Adrenal gland (tissue), 12 donors: Measurements from ENCODE around the gene LAMA5. TPM values are rescaled to one million over a fixed set of nuclear protein-coding genes. Genes with fewer than 3 reads are reported as not detected.

Experiments used
- DNase-seq, 7 donors: peaks; one replicate each; pipeline ENCODE4 v3.0.0-alpha.2; 2019 to 2020
- H3K27ac ChIP-seq, 5 donors: fragments of 200-600 bp; sonication (generic) in 4 of 5; 1 replicate in 3 of 5; 2 replicates in 2 of 5; pipeline versions ENCODE4 v1.5.1 to v1.8.0; 2016 to 2020; ENCODE audit warnings: mild to moderate bottlenecking in 1 of 5
- H3K27me3 ChIP-seq: fragments of 200-600 bp; 2 replicates; pipeline ENCODE4 v1.8.0; 2021
- H3K36me3 ChIP-seq, 2 donors: fragments of 200-600 bp; replicated peaks in 1 of 2; 1 replicate in 1 of 2; 2 replicates in 1 of 2; pipeline versions ENCODE4 v1.5.1 to v1.8.0; 2018 to 2022
- H3K4me1 ChIP-seq, 2 donors: fragments of 200-600 bp; replicated peaks in 1 of 2; 1 replicate in 1 of 2; 2 replicates in 1 of 2; pipeline versions ENCODE4 v1.5.1 to v1.8.0; 2018 to 2021
- H3K4me3 ChIP-seq, 4 donors: fragments of 200-600 bp; sonication (generic) in 3 of 4; one replicate each; pipeline ENCODE4 v1.5.1; 2016 to 2018
- H3K9me3 ChIP-seq, 3 donors: fragments of 200-600 bp; sonication (generic) in 1 of 3; replicated peaks in 1 of 3; 1 replicate in 2 of 3; 2 replicates in 1 of 3; pipeline versions ENCODE4 v1.5.1 to v1.8.0; 2016 to 2021
- POLR2A ChIP-seq, 2 donors: fragments of 450-650 bp; IDR thresholded peaks; one replicate each; pipeline ENCODE4 v1.6.1; 2017; ENCODE audit warnings: antibody characterized with exemption in 2 of 2, mild to moderate bottlenecking in 2 of 2, moderate library complexity in 1 of 2
- WGBS, 4 donors: extraction: QIAGEN DNeasy Blood & Tissue Kit in 2 of 4; methylation state at CpG; one replicate each; pipeline versions ENCODE4 v1.1.5 to v1.1.7; 2013 to 2017; 5-methylcytosine and 5-hydroxymethylcytosine counted together
- intact Hi-C, 2 donors: fragments of 100-400 bp; cut with DNase I; formaldehyde crosslinking; loops; one replicate each; pipeline versions ENCODE4 v1.14.1 to v1.15.0; 2022 to 2023
- polyA plus RNA-seq, 3 donors: library from polyadenylated mRNA; stranded (reverse); fragments of 200-250 nt in 2 of 3; fragments of 350-450 nt in 1 of 3; fragmentation: Illumina TruSeq in 1 of 3; extraction: RNeasy Lipid Tissue Mini Kit (QIAGEN cat#74804) in 1 of 3; gene quantifications; one replicate each; pipeline ENCODE4 v1.2.3, GENCODE V29; 2013 to 2014
- total RNA-seq, 9 donors: library from RNA; depleted of rRNA in 4 of 9; stranded (reverse); fragments of >200 nt in 4 of 9; fragments of 120-200 nt in 1 of 9; fragmentation: NEBNext Ultra II Directional in 1 of 9; extraction: Animal tissue kit (Norgen Biotek cat#: 25700) in 1 of 9; gene quantifications; one replicate each; pipeline versions ENCODE4 v1.1.0 to v1.2.4, GENCODE V29; 2013 to 2023
- TF ChIP-seq, protein P1 (sequence below), 6 experiments: fragments of 450-650 bp in 4 of 6; fragments of 200-600 bp in 2 of 6; sonication (generic) in 1 of 6; IDR thresholded peaks; 1 replicate in 5 of 6; 2 replicates in 1 of 6; pipeline versions ENCODE4 v1.5.1 to v1.8.0; 2016 to 2021; ENCODE audit warnings: antibody characterized with exemption in 6 of 6, mild to moderate bottlenecking in 2 of 6, moderate library complexity in 1 of 6
- donor health status: healthy with polysubstance abuse.
- donor health status: Bipolar disorder and iron deficiency.
- donor health status: DM: yes; HTN: yes; CAD: no.
- donor health status: DM: no; HTN: no; CAD: no.
- donor health status: DM: no; HTN: no; CAD: no.
- donor health status: DM: yes; HTN: yes; CAD: no.

The LAMA5 gene
- total and polyA plus RNA-seq, 12 donors = 2.0 to 537 (median 100) TPM

DNA sequence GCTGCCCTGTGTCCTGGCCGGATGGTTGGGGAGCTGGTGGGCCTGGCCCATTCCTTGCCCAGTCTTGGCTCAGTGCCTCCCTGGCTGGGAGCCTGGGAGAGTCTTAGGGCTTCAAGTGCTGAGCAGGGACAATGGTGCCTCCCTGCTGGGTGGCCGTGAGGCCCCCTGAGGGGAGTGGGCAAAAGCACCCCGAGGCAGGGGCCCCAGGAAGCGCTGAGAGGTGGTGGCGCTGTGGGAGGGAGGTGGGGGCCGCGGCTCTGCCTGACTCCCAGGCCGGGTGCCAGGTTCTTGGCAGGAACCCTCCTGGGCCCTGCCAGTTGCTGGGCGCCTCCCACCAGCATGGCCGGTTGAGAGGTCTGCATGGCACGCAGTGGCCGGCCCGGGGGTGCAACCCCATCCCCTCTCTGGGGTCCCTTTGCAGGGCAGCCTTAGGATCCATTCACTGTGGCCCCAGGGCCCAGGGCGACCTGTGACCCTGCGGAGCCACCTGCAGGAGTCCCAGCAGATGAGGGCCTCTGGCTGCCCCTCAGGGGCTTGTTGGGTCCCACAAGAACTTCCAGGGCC lies 10.6 kb upstream of the LAMA5 start:
- Histone ChIP-seq H3K4me1 (peaks cover 15 to 25% of the 10 kb centered on the region in 2 donors), H3K36me3 (no peaks in the 10 kb centered on the region)
- intact Hi-C loops = loop anchor here in 1 of 2 donors (10.0 kb wide), 1 partner anchor 363 kb away; no protein-coding TSS in a partner anchor

DNA sequence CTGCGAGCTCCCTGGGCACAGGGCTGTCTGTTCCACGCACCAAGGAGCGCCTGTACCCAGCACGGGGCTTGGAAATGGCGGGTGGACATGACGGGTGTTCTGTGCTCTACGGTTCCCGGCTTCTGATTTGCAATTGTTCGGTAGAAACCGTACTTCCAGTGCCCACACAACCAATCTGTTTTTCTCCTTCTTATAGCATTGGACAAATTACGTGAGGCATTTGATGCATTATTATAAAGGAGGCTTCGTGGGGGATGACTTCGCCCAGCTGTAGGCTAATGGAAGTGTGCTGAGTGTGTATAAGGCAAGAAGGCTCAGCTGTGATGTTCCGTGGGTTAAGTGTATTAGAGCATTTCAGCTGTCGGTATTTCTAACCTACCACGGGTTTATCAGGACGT lies 10.0 kb upstream of the LAMA5 start:
- 86 to 90% (median 88%) methylated on average over 17 of the region's 17 CpGs for WGBS, 4 donors
- no peaks in the 10 kb centered on the region for H3K36me3 ChIP-seq
- intact Hi-C loops = loop anchor here in 1 of 2 donors (10.0 kb wide), 1 partner anchor 362 kb away; no protein-coding TSS in a partner anchor
- peaks cover 15 to 25% of the 10 kb centered on the region in 2 donors for H3K4me1 ChIP-seq
- no peaks in the 10 kb centered on the region for H3K27me3 ChIP-seq
- no peaks in the 10 kb centered on the region for H3K9me3 ChIP-seq
- peak overlapping the region in 1 of 5 donors; percentile 38 for H3K27ac ChIP-seq
- no peak overlapping the region for H3K4me3 ChIP-seq
- DNase-seq = no peak
- TF ChIP-seq POLR2A (IDR thresholded peaks at IDR 0.05) = no peak
- TF ChIP-seq, protein P1, sequence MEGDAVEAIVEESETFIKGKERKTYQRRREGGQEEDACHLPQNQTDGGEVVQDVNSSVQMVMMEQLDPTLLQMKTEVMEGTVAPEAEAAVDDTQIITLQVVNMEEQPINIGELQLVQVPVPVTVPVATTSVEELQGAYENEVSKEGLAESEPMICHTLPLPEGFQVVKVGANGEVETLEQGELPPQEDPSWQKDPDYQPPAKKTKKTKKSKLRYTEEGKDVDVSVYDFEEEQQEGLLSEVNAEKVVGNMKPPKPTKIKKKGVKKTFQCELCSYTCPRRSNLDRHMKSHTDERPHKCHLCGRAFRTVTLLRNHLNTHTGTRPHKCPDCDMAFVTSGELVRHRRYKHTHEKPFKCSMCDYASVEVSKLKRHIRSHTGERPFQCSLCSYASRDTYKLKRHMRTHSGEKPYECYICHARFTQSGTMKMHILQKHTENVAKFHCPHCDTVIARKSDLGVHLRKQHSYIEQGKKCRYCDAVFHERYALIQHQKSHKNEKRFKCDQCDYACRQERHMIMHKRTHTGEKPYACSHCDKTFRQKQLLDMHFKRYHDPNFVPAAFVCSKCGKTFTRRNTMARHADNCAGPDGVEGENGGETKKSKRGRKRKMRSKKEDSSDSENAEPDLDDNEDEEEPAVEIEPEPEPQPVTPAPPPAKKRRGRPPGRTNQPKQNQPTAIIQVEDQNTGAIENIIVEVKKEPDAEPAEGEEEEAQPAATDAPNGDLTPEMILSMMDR (IDR thresholded peaks at IDR 0.05) = no peak

More for the DNA sequence above, 10.6 kb upstream of the LAMA5 start:
- TF ChIP-seq, protein P1 (IDR thresholded peaks at IDR 0.05) = no peak
- no peak for TF ChIP-seq POLR2A (IDR thresholded peaks at IDR 0.05)
- H3K27ac ChIP-seq = no peak overlapping the region
- no peaks in the 10 kb centered on the region for H3K9me3 ChIP-seq
- 23 to 72% (median 57%) methylated on average over 7 to 15 of the region's 15 CpGs for WGBS, 4 donors
- H3K27me3 ChIP-seq = no peaks in the 10 kb centered on the region
- no peak for DNase-seq
- no peak overlapping the region for H3K4me3 ChIP-seq

DNA sequence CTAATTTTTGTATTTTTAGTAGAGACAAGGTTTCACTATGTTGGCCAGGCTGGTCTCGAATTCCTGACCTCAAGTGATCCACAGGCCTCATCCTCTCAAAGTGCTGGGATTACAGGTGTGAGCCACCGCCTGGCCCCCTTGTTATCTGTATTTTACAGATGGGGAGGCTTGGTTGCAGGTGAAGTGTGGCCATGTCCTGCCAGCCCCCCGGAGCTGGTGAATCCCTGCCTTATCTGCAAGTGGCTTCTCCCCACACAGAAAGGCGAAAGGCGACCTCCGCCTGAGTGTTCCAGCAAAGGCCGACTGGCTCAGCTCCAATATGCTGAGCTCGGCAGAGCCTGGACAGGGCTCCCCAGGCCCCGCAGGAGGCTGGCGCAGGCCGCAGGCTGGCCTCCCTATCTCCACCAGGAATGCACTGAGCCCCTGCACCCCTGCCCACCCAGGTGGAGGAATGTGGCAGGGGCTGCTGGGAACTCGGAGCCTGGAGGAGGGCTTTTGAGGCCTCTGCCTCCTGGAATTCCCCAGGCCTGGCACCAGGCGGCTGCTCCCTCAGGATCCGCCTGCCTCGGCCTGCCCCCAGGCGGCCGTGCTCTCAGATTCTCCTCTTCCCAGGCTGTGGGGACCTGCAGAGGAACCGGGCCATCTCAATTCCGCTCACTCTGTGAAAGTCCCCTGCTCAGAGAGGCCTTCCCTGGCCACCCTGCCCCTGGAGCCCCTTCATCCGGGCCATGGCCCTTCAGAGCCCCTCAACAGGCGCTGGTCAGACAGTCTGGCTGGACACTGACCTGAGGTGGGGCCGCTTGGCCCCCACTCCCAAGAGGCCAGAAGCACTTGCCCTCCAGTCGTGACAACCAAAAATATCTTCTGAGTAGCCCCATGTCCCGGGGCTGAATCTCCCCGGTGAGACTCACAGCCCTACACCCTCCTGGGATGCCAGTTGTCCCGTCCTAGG lies 9.3 kb upstream of the LAMA5 start:
- WGBS, 4 donors = 49 to 53% (median 52%) methylated on average over 15 to 26 of the region's 26 CpGs
- Histone ChIP-seq H3K4me1 (peaks cover 15 to 20% of the 10 kb centered on the region in 2 donors), H3K36me3 (no peaks in the 10 kb centered on the region), H3K9me3 (no peaks in the 10 kb centered on the region), H3K27ac (peak overlapping the region in 3 of 5 donors; percentile 28 to 38 (median 37)), H3K4me3 (no peak overlapping the region), H3K27me3 (no peaks in the 10 kb centered on the region)
- no peak for TF ChIP-seq POLR2A (IDR thresholded peaks at IDR 0.05)
- TF ChIP-seq, protein P1 (IDR thresholded peaks at IDR 0.05) = peak; percentile 29 to 79 (median 65)
- peak in 5 of 7 donors; percentile 63 to 77 (median 73) for DNase-seq
- intact Hi-C loops = loop anchor here in 1 of 2 donors (10.0 kb wide), 1 partner anchor 362 kb away; no protein-coding TSS in a partner anchor
